ENCODE data around the gene CHDH. TPM values are rescaled to one million over a fixed set of nuclear protein-coding genes. Genes with fewer than 3 reads are reported as not detected.

Gene CHDH
- total RNA-seq, 2 experiments from 2014 or later: 0.31 to 0.60 TPM

DNA sequence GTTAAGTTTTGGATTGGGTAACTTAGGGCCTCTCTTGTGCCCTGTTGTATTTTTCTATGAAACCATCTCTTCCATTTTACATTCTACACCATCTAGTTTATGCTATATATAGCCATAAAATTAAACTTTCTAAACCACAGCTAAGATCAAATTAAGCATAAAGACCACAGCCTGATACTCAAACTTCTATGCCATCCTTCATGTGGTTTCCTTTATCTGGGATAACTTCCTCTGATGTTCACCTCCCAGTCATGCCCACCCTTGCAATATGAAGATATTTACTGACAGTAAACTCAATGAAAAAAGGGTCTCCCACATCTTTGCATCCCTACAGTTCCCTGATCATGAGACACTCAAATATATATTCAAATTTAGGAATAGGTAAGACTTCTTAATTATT is 41.2 kb upstream of the CHDH start:
- H3K27me3 Mint-ChIP-seq: no peaks in the 10 kb centered on the region
- Histone ChIP-seq H3K36me3 (ENCODE audit: insufficient read depth, low read length) (peaks cover 41% of the 10 kb centered on the region), H3K4me3 (ENCODE audit: low read length) (no peak overlapping the region), H3K9me3 (ENCODE audit: control insufficient read depth in 1 of 2, insufficient read depth in 1 of 2, low read length in 2 of 2) (no peaks in the 10 kb centered on the region), H3K27me3 (ENCODE audit: control insufficient read depth in 1 of 2, insufficient read depth in 2 of 2, low read length in 2 of 2) (no peaks in the 10 kb centered on the region), H3K27ac (ENCODE audit: low read depth in 1 of 2, low read length in 2 of 2) (no peak overlapping the region), H3K4me1 (ENCODE audit: insufficient read depth, low read length) (peaks cover 22% of the 10 kb centered on the region)
- no peaks in the 10 kb centered on the region for H3K9me3 Mint-ChIP-seq
- ChIA-PET POLR2A (no interaction called here), CTCF (no interaction called here)
- intact Hi-C loops (cut with DNase I, micrococcal nuclease): loop anchor here in 1 of 2 experiments (10.0 kb wide), 1 partner anchor 763 kb away; no protein-coding TSS in a partner anchor
- peak overlapping the region; percentile 14 for H3K4me3 Mint-ChIP-seq
- peak overlapping the region; percentile 37 for H3K27ac Mint-ChIP-seq
- H3K36me3 Mint-ChIP-seq (ENCODE audit: low read depth): peaks cover 71% of the 10 kb centered on the region
- peaks cover 60% of the 10 kb centered on the region for H3K4me1 Mint-ChIP-seq (ENCODE audit: low read depth)
- ATAC-seq (ENCODE audit: poor library complexity) (no peak), DNase-seq (no peak)
- TF ChIP-seq, protein P1, sequence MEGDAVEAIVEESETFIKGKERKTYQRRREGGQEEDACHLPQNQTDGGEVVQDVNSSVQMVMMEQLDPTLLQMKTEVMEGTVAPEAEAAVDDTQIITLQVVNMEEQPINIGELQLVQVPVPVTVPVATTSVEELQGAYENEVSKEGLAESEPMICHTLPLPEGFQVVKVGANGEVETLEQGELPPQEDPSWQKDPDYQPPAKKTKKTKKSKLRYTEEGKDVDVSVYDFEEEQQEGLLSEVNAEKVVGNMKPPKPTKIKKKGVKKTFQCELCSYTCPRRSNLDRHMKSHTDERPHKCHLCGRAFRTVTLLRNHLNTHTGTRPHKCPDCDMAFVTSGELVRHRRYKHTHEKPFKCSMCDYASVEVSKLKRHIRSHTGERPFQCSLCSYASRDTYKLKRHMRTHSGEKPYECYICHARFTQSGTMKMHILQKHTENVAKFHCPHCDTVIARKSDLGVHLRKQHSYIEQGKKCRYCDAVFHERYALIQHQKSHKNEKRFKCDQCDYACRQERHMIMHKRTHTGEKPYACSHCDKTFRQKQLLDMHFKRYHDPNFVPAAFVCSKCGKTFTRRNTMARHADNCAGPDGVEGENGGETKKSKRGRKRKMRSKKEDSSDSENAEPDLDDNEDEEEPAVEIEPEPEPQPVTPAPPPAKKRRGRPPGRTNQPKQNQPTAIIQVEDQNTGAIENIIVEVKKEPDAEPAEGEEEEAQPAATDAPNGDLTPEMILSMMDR (IDR thresholded peaks at IDR 0.05): no peak

DNA sequence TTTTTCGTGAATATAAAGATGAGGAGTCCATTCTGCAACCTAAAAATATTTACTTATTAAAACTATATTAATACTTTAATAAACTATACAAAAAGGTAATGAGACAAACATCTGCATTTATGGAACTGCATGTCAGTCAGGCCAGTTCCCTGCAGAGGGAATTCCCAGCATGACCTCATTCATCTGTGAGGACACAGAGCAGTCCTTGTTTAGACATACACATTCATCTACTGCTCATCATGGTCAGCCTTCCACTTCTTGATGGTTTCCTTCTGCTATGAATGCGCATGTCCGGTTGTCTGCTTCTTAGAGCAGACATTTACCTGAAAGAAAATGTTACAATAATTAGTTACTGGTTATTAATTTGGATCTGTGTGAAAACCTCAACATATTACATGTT is 39.0 kb upstream of the CHDH start:
- Mint-ChIP-seq H3K27me3 (no peaks in the 10 kb centered on the region), H3K4me1 (ENCODE audit: low read depth) (peaks cover 63% of the 10 kb centered on the region), H3K27ac (no peak overlapping the region), H3K4me3 (no peak overlapping the region), H3K9me3 (no peaks in the 10 kb centered on the region), H3K36me3 (ENCODE audit: low read depth) (peaks cover 69% of the 10 kb centered on the region)
- ATAC-seq (ENCODE audit: poor library complexity) (no peak), DNase-seq (peak in 1 of 14 experiments; percentile 35)
- intact Hi-C loops (cut with DNase I, micrococcal nuclease): loop anchor here in 1 of 2 experiments (10.0 kb wide), 1 partner anchor 760 kb away; no protein-coding TSS in a partner anchor
- Histone ChIP-seq H3K27ac (ENCODE audit: low read depth in 1 of 2, low read length in 2 of 2) (no peak overlapping the region), H3K9me3 (ENCODE audit: control insufficient read depth in 1 of 2, insufficient read depth in 1 of 2, low read length in 2 of 2) (no peaks in the 10 kb centered on the region), H3K36me3 (ENCODE audit: insufficient read depth, low read length) (peaks cover 41% of the 10 kb centered on the region), H3K4me1 (ENCODE audit: insufficient read depth, low read length) (peaks cover 24% of the 10 kb centered on the region), H3K4me3 (ENCODE audit: low read length) (no peak overlapping the region), H3K27me3 (ENCODE audit: control insufficient read depth in 1 of 2, insufficient read depth in 2 of 2, low read length in 2 of 2) (no peaks in the 10 kb centered on the region)
- CTCF ChIA-PET: no interaction called here
- TF ChIP-seq, protein P1 (IDR thresholded peaks at IDR 0.05): no peak
- POLR2A ChIA-PET: no interaction called here

DNA sequence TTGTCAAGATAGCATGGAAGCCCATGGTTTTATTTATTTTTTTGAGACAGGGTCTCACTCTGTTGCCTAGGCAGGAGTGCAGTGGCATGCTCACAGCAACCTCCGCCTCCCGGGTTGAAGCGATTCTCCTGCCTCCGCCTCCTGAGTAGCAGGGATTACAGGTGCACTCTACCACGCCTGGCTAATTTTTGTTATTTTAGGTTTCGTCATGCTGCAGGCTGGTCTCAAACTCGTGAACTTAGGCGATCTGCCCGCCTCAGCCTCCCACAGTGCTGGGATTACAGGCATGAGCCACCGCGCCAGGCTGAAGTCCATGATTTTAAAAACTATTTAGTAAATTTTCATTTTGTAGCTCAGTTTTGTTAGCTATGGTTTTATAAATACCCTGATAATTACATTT is 38.4 kb upstream of the CHDH start:
- no peaks in the 10 kb centered on the region for H3K9me3 ChIP-seq (ENCODE audit: control insufficient read depth in 1 of 2, insufficient read depth in 1 of 2, low read length in 2 of 2)
- Mint-ChIP-seq H3K36me3 (ENCODE audit: low read depth) (peaks cover 75% of the 10 kb centered on the region), H3K4me3 (no peak overlapping the region), H3K9me3 (no peaks in the 10 kb centered on the region), H3K4me1 (ENCODE audit: low read depth) (peaks cover 63% of the 10 kb centered on the region), H3K27me3 (no peaks in the 10 kb centered on the region), H3K27ac (no peak overlapping the region)
- peaks cover 44% of the 10 kb centered on the region for H3K36me3 ChIP-seq (ENCODE audit: insufficient read depth, low read length)
- CTCF ChIA-PET: interaction anchor here (0.6 kb wide), 1 partner anchor 35 kb away, joined by 3 read pairs; no protein-coding TSS in a partner anchor
- TF ChIP-seq, protein P1 (IDR thresholded peaks at IDR 0.05): no peak
- no peak overlapping the region for H3K27ac ChIP-seq (ENCODE audit: low read depth in 1 of 2, low read length in 2 of 2)
- H3K4me1 ChIP-seq (ENCODE audit: insufficient read depth, low read length): peaks cover 21% of the 10 kb centered on the region
- POLR2A ChIA-PET: no interaction called here
- intact Hi-C loops (cut with DNase I, micrococcal nuclease): loop anchor here in 1 of 2 experiments (5.0 to 10.0 kb wide), 2 partner anchors 627 to 760 kb away; partner anchors contain the start of gene TKT
- H3K27me3 ChIP-seq (ENCODE audit: control insufficient read depth in 1 of 2, insufficient read depth in 2 of 2, low read length in 2 of 2): no peaks in the 10 kb centered on the region
- ATAC-seq (ENCODE audit: poor library complexity) (no peak), DNase-seq (no peak)
- no peak overlapping the region for H3K4me3 ChIP-seq (ENCODE audit: low read length)

Measured in CD4-positive, alpha-beta T cell (primary cell).